HepG2 (cell line): ENCODE data around the gene ATXN1L. TPM values are rescaled to one million over a fixed set of nuclear protein-coding genes. Genes with fewer than 3 reads are reported as not detected.
A peak's percentile ranks its signal among the peaks of the same experiment; 100 is the strongest.

Source experiments
- DR1 ChIP-seq: sonication (generic); formaldehyde crosslinking; IDR thresholded peaks from 2 replicates; pipeline ENCODE4 v1.8.0; 2021; ENCODE audit warnings: mild to moderate bottlenecking, missing genetic modification reagents, inconsistent platforms
- KDM1A ChIP-seq: IDR thresholded peaks from 2 replicates; pipeline ENCODE4 v1.6.1; 2016; ENCODE audit warnings: missing compliant biosample characterization
- NFE2L2 ChIP-seq: fragments of 150-350 bp; IDR thresholded peaks from 2 replicates; pipeline ENCODE4 v1.6.1; 2014; ENCODE audit warnings: low read length
- NFYC ChIP-seq: IDR thresholded peaks from 2 replicates; pipeline ENCODE4 v1.6.1; 2016; ENCODE audit warnings: missing genetic modification reagents, missing compliant biosample characterization
- PHF20 ChIP-seq: sonication (generic); formaldehyde crosslinking; IDR thresholded peaks from 2 replicates; pipeline ENCODE4 v1.5.0; 2020; ENCODE audit warnings: mild to moderate bottlenecking, missing genetic modification reagents
- SMAD3 ChIP-seq: sonication (generic); formaldehyde crosslinking; IDR thresholded peaks from 2 replicates; pipeline ENCODE4 v1.4.0; 2020; ENCODE audit warnings: missing genetic modification reagents
- TSC22D2 ChIP-seq: sonication (generic); formaldehyde crosslinking; IDR thresholded peaks from 2 replicates; pipeline ENCODE4 v1.5.1; 2020; ENCODE audit warnings: missing genetic modification reagents, mild to moderate bottlenecking, borderline replicate concordance
- ZFP36 ChIP-seq: fragments of 150-350 bp; IDR thresholded peaks from 2 replicates; pipeline ENCODE4 v1.6.1; 2018; ENCODE audit warnings: borderline replicate concordance, low read length, low read depth; ENCODE audit not compliant: partially characterized antibody
- ZMYM3 ChIP-seq: sonication (generic); formaldehyde crosslinking; IDR thresholded peaks from 2 replicates; pipeline ENCODE4 v1.5.1; 2020; ENCODE audit warnings: mild to moderate bottlenecking, missing genetic modification reagents
- ZNF136 ChIP-seq: sonication (generic); formaldehyde crosslinking; IDR thresholded peaks from 2 replicates; pipeline ENCODE4 v1.8.1; 2022; ENCODE audit warnings: low read depth, mild to moderate bottlenecking, moderate library complexity, missing genetic modification reagents
- ZNF329 ChIP-seq: sonication (generic); formaldehyde crosslinking; IDR thresholded peaks from 2 replicates; pipeline ENCODE4 v1.9.0; 2021; ENCODE audit warnings: low read depth, mild to moderate bottlenecking, missing genetic modification reagents
- ZNF333 ChIP-seq: sonication (generic); formaldehyde crosslinking; IDR thresholded peaks from 2 replicates; pipeline ENCODE4 v1.4.0; 2020; ENCODE audit warnings: mild to moderate bottlenecking, missing genetic modification reagents, borderline replicate concordance
- ZNF432 ChIP-seq: sonication (generic); formaldehyde crosslinking; IDR thresholded peaks from 2 replicates; pipeline ENCODE4 v1.5.0; 2020; ENCODE audit warnings: missing genetic modification reagents, mild to moderate bottlenecking, borderline replicate concordance
- ZNF577 ChIP-seq: sonication (generic); formaldehyde crosslinking; IDR thresholded peaks from 2 replicates; pipeline ENCODE4 v1.4.0; 2020; ENCODE audit warnings: mild to moderate bottlenecking, low read depth, missing genetic modification reagents, borderline replicate concordance
- ZNF878 ChIP-seq: sonication (generic); formaldehyde crosslinking; IDR thresholded peaks from 2 replicates; pipeline ENCODE4 v1.8.1; 2023; ENCODE audit warnings: mild to moderate bottlenecking, missing genetic modification reagents, moderate library complexity
- polyA plus RNA-seq, 8 experiments: library from polyadenylated mRNA; depleted of rRNA in 3 of 8; stranded (reverse) in 7 of 8; unstranded in 1 of 8; fragments of >200 nt; fragmentation: Illumina TruSeq in 4 of 8; extraction: Trizol in 4 of 8; gene quantifications; 2 replicates each; pipeline versions ENCODE4 v1.2.1 to v1.2.3, GENCODE V29; 2011 to 2016; ENCODE audit warnings: low read depth in 4 of 8, missing spikeins in 1 of 8, mixed read lengths in 1 of 8; ENCODE audit not compliant: insufficient read depth in 1 of 8
- total RNA-seq, 5 experiments: library from RNA; depleted of rRNA; stranded (reverse); fragments of >200 nt; fragmentation: Illumina TruSeq; extraction: Trizol; gene quantifications; 2 replicates each; pipeline ENCODE4 v1.2.3, GENCODE V29; 2016; ENCODE audit warnings: low read depth in 1 of 5
- TF ChIP-seq, protein P1 (sequence below): sonication (generic); formaldehyde crosslinking; IDR thresholded peaks from 2 replicates; pipeline ENCODE4 v1.8.0; 2022; ENCODE audit warnings: missing genetic modification reagents, mild to moderate bottlenecking, borderline replicate concordance
- TF ChIP-seq, protein P2 (sequence below): fragments of 450-650 bp; IDR thresholded peaks from 2 replicates; pipeline ENCODE4 v1.6.1; 2017
- TF ChIP-seq, protein P3 (sequence below): sonication (generic); formaldehyde crosslinking; IDR thresholded peaks from 2 replicates; pipeline ENCODE4 v1.4.0; 2020; ENCODE audit warnings: missing genetic modification reagents, borderline replicate concordance
- TF ChIP-seq, protein P4 (sequence below): sonication (generic); formaldehyde crosslinking; IDR thresholded peaks from 2 replicates; pipeline ENCODE4 v1.4.0; 2020; ENCODE audit warnings: mild to moderate bottlenecking, low read depth, missing genetic modification reagents
- TF ChIP-seq, protein P5 (sequence below): sonication (generic); formaldehyde crosslinking; conservative IDR thresholded peaks from 2 replicates; pipeline ENCODE4 v1.4.0; 2020; ENCODE audit warnings: missing genetic modification reagents

ATXN1L gene
- total and polyA plus RNA-seq, 2 of the 13 experiments (the other 11 are each of a cell fraction or from before 2014, with no cell fraction given), result 20.0 to 22.4 TPM

DNA sequence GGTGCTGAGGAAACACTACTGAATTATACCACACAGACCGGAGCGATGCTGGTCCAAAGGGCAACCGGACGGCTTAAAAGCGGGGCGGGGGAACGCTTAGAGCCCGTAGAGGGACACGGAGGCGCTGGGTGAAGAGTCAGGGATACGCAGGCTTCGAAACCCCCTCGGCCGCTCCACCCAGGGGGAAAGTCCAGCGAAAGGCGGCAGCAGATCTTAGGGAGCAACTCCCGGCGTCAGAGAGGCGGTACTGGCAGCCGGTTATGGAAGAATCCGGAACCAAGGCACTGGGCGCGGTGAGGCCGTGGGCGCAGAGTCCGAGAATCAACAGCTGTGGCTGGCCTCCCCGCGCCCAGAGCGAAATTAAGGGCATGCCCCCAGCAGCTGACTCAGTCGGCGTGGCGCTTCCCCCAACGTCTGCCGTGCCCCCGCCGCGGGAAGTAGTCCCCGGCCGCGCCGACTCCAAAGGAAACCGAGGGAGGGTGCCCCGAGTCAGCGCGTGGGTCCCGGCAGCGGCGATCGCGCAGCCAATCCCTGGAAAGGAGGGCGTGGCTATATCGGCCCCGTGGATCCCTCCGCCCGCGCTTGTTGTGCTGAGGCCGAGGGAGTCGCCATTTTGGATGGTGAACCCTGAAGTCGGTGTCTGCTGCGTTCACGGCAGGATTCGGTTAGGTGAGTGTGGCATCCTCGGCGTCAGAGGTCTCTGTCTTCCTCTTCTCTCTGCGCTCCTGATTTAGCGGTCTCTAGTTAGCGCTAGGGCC, 49.3 kb downstream of the ATXN1L start, which contains the start of gene IST1 (continued):
- TF ChIP-seq PHF20 (CRISPR knock-in tag) (peak; percentile 89), ZFP36 (peak; percentile 85), SMAD3 (CRISPR knock-in tag) (peak; percentile 97; the same call in 1 of the 2 replicates), NFYC (peak; percentile 93), ZNF878 (peak; percentile 98), ZNF329 (CRISPR knock-in tag) (peak; percentile 88), ZMYM3 (CRISPR knock-in tag) (peak; percentile 50; the same call in 1 of the 2 replicates), ZNF333 (CRISPR knock-in tag) (peak; percentile 71), NFE2L2 (no peak; the same call in 1 of the 2 replicates), ZNF577 (CRISPR knock-in tag) (peak; percentile 87; the same call in 1 of the 2 replicates), DR1 (CRISPR knock-in tag) (peak; percentile 86; the same call in 1 of the 2 replicates), KDM1A (peak; percentile 43; the same call in 1 of the 2 replicates), TSC22D2 (no peak), ZNF432 (CRISPR knock-in tag) (peak; percentile 87; the same call in 1 of the 2 replicates), ZNF136 (CRISPR knock-in tag) (peak; percentile 88)
- TF ChIP-seq, protein P1, sequence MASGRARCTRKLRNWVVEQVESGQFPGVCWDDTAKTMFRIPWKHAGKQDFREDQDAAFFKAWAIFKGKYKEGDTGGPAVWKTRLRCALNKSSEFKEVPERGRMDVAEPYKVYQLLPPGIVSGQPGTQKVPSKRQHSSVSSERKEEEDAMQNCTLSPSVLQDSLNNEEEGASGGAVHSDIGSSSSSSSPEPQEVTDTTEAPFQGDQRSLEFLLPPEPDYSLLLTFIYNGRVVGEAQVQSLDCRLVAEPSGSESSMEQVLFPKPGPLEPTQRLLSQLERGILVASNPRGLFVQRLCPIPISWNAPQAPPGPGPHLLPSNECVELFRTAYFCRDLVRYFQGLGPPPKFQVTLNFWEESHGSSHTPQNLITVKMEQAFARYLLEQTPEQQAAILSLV (CRISPR knock-in tag), result peak; percentile 92; the same call in 1 of the 2 replicates
- TF ChIP-seq, protein P2, sequence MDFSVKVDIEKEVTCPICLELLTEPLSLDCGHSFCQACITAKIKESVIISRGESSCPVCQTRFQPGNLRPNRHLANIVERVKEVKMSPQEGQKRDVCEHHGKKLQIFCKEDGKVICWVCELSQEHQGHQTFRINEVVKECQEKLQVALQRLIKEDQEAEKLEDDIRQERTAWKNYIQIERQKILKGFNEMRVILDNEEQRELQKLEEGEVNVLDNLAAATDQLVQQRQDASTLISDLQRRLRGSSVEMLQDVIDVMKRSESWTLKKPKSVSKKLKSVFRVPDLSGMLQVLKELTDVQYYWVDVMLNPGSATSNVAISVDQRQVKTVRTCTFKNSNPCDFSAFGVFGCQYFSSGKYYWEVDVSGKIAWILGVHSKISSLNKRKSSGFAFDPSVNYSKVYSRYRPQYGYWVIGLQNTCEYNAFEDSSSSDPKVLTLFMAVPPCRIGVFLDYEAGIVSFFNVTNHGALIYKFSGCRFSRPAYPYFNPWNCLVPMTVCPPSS, result no peak
- TF ChIP-seq, protein P3, sequence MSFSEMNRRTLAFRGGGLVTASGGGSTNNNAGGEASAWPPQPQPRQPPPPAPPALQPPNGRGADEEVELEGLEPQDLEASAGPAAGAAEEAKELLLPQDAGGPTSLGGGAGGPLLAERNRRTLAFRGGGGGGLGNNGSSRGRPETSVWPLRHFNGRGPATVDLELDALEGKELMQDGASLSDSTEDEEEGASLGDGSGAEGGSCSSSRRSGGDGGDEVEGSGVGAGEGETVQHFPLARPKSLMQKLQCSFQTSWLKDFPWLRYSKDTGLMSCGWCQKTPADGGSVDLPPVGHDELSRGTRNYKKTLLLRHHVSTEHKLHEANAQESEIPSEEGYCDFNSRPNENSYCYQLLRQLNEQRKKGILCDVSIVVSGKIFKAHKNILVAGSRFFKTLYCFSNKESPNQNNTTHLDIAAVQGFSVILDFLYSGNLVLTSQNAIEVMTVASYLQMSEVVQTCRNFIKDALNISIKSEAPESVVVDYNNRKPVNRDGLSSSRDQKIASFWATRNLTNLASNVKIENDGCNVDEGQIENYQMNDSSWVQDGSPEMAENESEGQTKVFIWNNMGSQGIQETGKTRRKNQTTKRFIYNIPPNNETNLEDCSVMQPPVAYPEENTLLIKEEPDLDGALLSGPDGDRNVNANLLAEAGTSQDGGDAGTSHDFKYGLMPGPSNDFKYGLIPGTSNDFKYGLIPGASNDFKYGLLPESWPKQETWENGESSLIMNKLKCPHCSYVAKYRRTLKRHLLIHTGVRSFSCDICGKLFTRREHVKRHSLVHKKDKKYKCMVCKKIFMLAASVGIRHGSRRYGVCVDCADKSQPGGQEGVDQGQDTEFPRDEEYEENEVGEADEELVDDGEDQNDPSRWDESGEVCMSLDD (CRISPR knock-in tag), result peak; percentile 95
- TF ChIP-seq, protein P4, sequence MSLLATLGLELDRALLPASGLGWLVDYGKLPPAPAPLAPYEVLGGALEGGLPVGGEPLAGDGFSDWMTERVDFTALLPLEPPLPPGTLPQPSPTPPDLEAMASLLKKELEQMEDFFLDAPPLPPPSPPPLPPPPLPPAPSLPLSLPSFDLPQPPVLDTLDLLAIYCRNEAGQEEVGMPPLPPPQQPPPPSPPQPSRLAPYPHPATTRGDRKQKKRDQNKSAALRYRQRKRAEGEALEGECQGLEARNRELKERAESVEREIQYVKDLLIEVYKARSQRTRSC, result peak; percentile 96; the same call in 1 of the 2 replicates
- TF ChIP-seq, protein P5, sequence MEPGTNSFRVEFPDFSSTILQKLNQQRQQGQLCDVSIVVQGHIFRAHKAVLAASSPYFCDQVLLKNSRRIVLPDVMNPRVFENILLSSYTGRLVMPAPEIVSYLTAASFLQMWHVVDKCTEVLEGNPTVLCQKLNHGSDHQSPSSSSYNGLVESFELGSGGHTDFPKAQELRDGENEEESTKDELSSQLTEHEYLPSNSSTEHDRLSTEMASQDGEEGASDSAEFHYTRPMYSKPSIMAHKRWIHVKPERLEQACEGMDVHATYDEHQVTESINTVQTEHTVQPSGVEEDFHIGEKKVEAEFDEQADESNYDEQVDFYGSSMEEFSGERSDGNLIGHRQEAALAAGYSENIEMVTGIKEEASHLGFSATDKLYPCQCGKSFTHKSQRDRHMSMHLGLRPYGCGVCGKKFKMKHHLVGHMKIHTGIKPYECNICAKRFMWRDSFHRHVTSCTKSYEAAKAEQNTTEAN (CRISPR knock-in tag), result peak; percentile 92
